Epidermal melanocyte (primary cell): ENCODE data around the gene TAS1R1.
A peak's percentile ranks its signal among the peaks of the same experiment; 100 is the strongest.

Experiments
- DNase-seq: peaks from one replicate; pipeline ENCODE4 v3.0.0; 2011; ENCODE audit warnings: low spot score; ENCODE audit not compliant: insufficient read length

Gene TAS1R1

GRCh38 chr1:6602669-6603237, 47.6 kb downstream of the TAS1R1 start, which contains the start of gene KLHL21:
Gene KLHL21 (minus strand): TSS chr1:6602869. CDS start chr1:6602817, 52 bp downstream.
- peak; percentile 87 for DNase-seq

GRCh38 chr1:6603238-6603914, 48.3 kb downstream of the TAS1R1 start:
- DNase-seq = peak; percentile 87

- no peak for DNase-seq
Observed at GRCh38 chr1:6603915-6604558, 48.9 kb downstream of the TAS1R1 start.

- peak; percentile 74 for DNase-seq
Observed at GRCh38 chr1:6612641-6613360, 57.7 kb downstream of the TAS1R1 start.

- DNase-seq = peak; percentile 99
Observed at GRCh38 chr1:6613361-6614018, 58.4 kb downstream of the TAS1R1 start, which contains the start of gene PHF13. Gene PHF13 (plus strand): TSS chr1:6613731. CDS start chr1:6614067, 336 bp downstream.

GRCh38 chr1:6614019-6614928, 59.2 kb downstream of the TAS1R1 start:
- DNase-seq = peak; percentile 66

- no peak for DNase-seq
Observed at GRCh38 chr1:6614929-6615785, 60.0 kb downstream of the TAS1R1 start.

- DNase-seq = no peak
Observed at GRCh38 chr1:6619045-6619444, 63.9 kb downstream of the TAS1R1 start.

- no peak for DNase-seq
Observed at GRCh38 chr1:6621429-6622391, 66.6 kb downstream of the TAS1R1 start.

- no peak for DNase-seq
Observed at GRCh38 chr1:6622396-6623152, 67.5 kb downstream of the TAS1R1 start.

- no peak for DNase-seq
Observed at GRCh38 chr1:6623269-6623965, 68.3 kb downstream of the TAS1R1 start.

- DNase-seq = peak; percentile 93
Observed at GRCh38 chr1:6624710-6625583, 69.8 kb downstream of the TAS1R1 start, which contains the start of gene THAP3. Gene THAP3 (plus strand): TSS chr1:6624868. CDS start chr1:6625219, 351 bp downstream.

- no peak for DNase-seq
Observed at GRCh38 chr1:6625584-6626149, 70.6 kb downstream of the TAS1R1 start.

- no peak for DNase-seq
Observed at GRCh38 chr1:6627031-6627430, 71.9 kb downstream of the TAS1R1 start.

GRCh38 chr1:6627841-6628545, 72.9 kb downstream of the TAS1R1 start:
- no peak for DNase-seq
